Mucosa of stomach (tissue), 1 donor: ENCODE data around the gene CNOT6L.

Experiments used
- H3K27me3 ChIP-seq: one replicate; pipeline ENCODE4 v1.7.0; 2013; ENCODE audit warnings: mild to moderate bottlenecking, low read length; ENCODE audit not compliant: control insufficient read depth, insufficient read depth
- H3K36me3 ChIP-seq: one replicate; pipeline ENCODE4 v1.7.0; 2013; ENCODE audit warnings: low read length; ENCODE audit not compliant: control insufficient read depth, insufficient read depth
- H3K4me1 ChIP-seq: one replicate; pipeline ENCODE4 v1.7.0; 2013; ENCODE audit warnings: mild to moderate bottlenecking, low read length; ENCODE audit not compliant: control insufficient read depth, insufficient read depth
- H3K4me3 ChIP-seq: one replicate; pipeline ENCODE4 v1.7.0; 2013; ENCODE audit warnings: low read length
- H3K9ac ChIP-seq: one replicate; pipeline ENCODE4 v1.7.0; 2013; ENCODE audit warnings: mild to moderate bottlenecking, low read length, moderate library complexity
- H3K9me3 ChIP-seq: one replicate; pipeline ENCODE4 v1.7.0; 2013; ENCODE audit warnings: mild to moderate bottlenecking, low read length, moderate library complexity; ENCODE audit not compliant: control insufficient read depth
- donor health status: Pancreatic carcinoma.

CNOT6L gene

GRCh38 chr4:77695774-77696173 is 123.4 kb downstream of the CNOT6L start:
- Histone ChIP-seq H3K4me1 (no peaks in the 10 kb centered on the region), H3K4me3 (no peak overlapping the region), H3K36me3 (no peaks in the 10 kb centered on the region), H3K9me3 (no peaks in the 10 kb centered on the region), H3K9ac (no peak overlapping the region), H3K27me3 (no peaks in the 10 kb centered on the region)

- H3K9ac ChIP-seq, result no peak overlapping the region
- H3K9me3 ChIP-seq, result no peaks in the 10 kb centered on the region
- no peaks in the 10 kb centered on the region for H3K4me1 ChIP-seq
- no peaks in the 10 kb centered on the region for H3K27me3 ChIP-seq
- H3K4me3 ChIP-seq, result no peak overlapping the region
- no peaks in the 10 kb centered on the region for H3K36me3 ChIP-seq
Observed at GRCh38 chr4:77692847-77693432, 126.2 kb downstream of the CNOT6L start.

GRCh38 chr4:77681792-77682191 is 137.4 kb downstream of the CNOT6L start:
- Histone ChIP-seq H3K4me3 (no peak overlapping the region), H3K9me3 (no peaks in the 10 kb centered on the region), H3K4me1 (no peaks in the 10 kb centered on the region), H3K27me3 (no peaks in the 10 kb centered on the region), H3K9ac (no peak overlapping the region), H3K36me3 (no peaks in the 10 kb centered on the region)

DNA sequence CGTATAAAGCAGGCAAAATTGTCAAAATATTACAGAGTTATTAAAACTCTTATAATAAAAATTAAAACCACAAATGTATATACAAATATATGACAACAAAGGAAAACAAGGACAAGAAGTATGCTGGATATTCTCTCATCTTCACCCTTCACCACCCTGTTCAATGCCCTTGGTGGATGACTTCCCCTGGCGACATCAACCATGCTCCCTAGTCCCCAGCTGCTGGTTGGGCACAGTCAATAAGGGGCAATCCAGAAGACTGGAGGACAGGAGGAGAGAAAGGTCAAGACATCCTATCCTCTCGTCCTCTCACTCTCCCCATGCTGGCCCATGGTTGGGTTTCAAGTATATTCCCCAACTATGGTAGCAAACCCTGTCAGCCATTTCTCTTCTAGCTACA is 142.3 kb downstream of the CNOT6L start:
- Histone ChIP-seq H3K9ac (no peak overlapping the region), H3K36me3 (no peaks in the 10 kb centered on the region), H3K27me3 (no peaks in the 10 kb centered on the region), H3K4me1 (no peaks in the 10 kb centered on the region), H3K4me3 (no peak overlapping the region), H3K9me3 (no peaks in the 10 kb centered on the region)

DNA sequence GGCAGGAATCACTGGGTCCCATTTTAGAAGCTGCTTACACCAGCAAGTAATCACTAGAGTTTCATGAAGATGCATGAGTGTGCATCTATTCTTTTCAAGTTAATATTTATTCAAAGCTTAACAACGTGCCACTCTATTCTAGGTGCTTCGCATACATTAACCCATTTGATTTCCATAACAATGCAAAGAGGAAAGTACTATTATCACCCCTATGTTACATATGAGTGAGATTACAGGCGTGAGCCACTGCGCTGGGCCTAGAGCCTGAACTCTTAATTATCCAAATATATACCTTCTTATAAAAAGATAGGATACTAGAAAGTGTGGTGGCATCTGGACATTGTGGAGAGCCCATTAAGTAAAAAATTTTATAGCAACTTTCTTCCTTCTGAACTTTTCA is 148.1 kb downstream of the CNOT6L start:
- Histone ChIP-seq H3K36me3 (no peaks in the 10 kb centered on the region), H3K9ac (no peak overlapping the region), H3K9me3 (no peaks in the 10 kb centered on the region), H3K27me3 (no peaks in the 10 kb centered on the region), H3K4me1 (no peaks in the 10 kb centered on the region), H3K4me3 (no peak overlapping the region)

DNA sequence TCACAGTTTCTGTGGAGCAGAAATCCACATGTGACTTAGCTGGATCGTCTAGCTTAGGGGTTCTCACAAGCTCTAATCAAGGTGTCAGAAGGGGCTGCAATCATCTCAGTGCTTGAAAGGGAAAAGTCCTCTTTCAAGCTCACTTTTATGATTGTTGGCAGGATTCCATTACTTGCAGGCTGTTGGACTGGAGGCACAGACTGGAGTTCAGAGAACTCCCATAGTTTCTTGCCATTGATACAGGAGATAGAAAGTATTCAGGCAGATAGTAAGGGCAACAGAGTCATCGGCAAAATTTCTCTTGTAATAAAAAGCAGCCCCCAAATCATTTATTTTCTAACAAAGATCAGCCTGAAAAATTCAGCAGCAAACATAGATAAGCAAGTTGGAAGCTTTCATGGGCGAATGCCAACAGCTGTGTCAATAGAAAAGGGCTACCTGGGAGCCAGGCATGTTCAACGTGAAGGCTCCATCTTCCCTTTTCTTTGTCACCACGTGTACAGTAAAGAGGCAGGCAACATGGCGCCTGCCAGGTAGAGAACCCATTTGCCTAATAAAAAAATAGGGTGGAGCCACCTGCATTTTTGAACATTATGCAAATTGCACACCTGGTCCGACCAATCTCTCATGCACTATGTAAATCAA is 149.1 kb downstream of the CNOT6L start:
- no peaks in the 10 kb centered on the region for H3K27me3 ChIP-seq
- no peaks in the 10 kb centered on the region for H3K36me3 ChIP-seq
- H3K9ac ChIP-seq, result no peak overlapping the region
- no peak overlapping the region for H3K4me3 ChIP-seq
- H3K4me1 ChIP-seq, result no peaks in the 10 kb centered on the region
- H3K9me3 ChIP-seq, result no peaks in the 10 kb centered on the region

DNA sequence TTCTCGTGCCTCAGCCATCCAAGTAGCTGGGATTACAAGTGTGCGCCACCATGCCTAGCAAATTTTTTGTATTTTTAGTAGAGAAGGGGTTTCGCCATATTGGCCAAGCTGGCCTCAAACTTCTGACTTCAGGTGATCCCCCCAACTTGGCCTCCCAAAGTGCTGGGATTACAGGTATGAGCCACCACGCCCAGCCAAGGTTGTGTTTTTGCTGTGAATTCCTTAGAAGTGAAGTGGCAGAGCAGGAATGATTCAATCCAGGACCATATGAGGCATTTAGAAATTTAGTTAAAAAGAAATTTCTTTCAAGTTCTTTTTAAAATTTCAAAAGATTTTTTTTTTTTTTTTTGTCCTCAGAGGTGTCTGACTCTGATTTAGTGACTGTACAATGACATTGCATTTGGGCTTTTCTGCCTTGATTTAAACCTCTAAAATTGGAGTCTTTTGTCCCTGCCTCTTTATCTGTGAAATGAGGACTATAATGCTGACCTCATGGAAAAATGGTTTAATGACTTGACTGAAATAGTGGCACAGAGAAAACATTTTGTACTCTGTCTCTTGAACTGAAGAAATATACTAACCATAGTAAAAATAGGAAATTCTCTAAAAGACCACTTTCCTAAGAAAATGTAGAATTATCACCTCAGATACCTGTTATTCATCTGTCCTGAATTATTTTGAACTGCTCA is 153.6 kb downstream of the CNOT6L start:
- H3K27me3 ChIP-seq, result no peaks in the 10 kb centered on the region
- H3K36me3 ChIP-seq, result no peaks in the 10 kb centered on the region
- H3K9ac ChIP-seq, result no peak overlapping the region
- no peaks in the 10 kb centered on the region for H3K9me3 ChIP-seq
- H3K4me3 ChIP-seq, result no peak overlapping the region
- no peaks in the 10 kb centered on the region for H3K4me1 ChIP-seq
